NCI-H510A treated with DMSO at 0.1 percent for 48 hours (cell line): ENCODE measurements around the gene GOSR2.
A peak's percentile ranks its signal among the peaks of the same experiment; 100 is the strongest.
"Not testable (repeated sequence)": the region's sequence is repeated elsewhere in the genome, so short reads cannot be mapped to it uniquely, and the experiment has no call there.

Source experiments
- DNase-seq: peaks from one replicate; lab custom pipeline; 2025; lab: John Stamatoyannopoulos, UW

Gene GOSR2

GRCh38 chr17:46930051-46930450 is 7.1 kb downstream of the GOSR2 start:
- DNase-seq: no peak

DNA sequence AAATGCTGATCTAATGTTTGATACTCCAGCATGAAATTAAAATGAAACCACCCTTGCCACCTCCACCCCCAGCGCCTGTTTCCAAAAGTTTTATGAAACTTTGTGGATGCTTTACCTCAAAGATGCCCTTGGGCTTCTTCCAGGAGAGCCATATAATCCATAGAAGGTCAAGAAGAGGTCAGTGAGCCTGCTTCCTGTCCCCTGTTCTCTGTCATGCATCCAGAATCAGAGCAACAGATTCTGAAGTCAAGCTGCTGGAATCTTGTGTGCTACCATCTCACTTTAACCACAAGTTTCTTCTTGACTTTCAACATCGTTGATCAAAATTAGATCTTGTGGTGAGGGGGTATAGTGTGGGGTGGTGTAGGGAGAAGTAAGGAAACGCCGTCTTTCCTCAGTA is 8.6 kb downstream of the GOSR2 start:
- no peak for DNase-seq

DNA sequence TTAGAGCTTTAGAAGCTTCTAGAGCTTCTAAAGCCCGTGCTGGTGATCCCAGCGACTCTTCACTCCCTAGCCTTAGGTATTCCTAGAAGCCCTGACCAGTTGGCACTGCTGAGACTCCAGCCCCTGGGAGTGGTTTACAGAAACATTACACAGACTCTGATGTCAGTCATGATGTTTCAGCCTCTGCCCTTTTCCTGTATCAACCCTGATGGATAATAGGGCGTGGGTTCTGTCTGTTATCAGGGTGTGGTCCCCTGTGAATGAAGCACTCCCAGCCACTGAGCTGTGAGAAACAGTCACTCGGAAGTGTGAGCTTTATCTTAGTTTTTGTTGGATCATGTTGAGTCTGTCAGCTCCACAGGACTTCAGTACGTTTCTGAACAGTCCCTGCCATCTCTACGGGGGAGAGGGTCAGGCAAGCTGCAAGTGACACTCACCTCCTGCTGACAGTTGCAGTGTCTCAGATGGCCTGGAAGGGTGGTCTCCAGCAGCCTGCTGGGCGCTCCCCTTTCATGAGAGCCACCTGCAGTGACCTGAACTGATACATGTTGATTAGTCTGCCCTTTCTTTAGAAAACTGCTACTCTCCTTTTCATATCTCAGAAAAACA is 12.8 kb downstream of the GOSR2 start:
- DNase-seq: no peak

DNA sequence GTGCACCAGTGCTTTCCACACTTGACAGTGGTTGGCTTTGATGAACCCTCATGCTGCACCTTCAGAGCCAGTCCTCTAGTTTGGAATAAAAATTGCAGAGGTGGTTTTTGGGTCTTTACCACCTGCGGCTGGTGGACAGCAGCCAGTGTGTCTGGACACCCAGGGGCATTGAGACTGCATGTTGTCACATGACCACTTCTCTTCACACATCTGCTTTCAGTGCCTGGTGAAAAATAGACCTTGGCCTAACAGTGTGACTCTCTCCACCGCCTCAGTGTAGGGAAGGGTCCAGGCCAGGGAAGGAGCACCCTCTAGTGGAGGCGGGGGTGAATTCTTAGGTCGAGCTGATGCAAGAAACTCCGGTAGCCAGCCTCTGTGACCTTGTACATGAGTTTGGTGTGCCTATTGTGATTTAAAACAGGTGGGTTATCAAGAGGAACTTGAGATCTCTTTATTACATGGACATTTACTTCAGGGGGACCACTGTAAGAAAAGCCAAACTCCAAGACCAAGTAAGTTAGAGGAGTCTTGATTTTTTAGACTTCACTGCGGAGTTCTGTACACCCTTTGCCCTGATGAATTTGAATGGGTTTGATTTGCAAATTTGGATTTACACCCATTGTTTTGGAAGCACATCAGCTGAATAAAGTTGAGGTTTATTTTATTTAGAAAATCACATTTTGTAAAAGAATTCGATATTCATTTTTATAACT is 17.9 kb downstream of the GOSR2 start:
- peak; percentile 87 for DNase-seq

DNA sequence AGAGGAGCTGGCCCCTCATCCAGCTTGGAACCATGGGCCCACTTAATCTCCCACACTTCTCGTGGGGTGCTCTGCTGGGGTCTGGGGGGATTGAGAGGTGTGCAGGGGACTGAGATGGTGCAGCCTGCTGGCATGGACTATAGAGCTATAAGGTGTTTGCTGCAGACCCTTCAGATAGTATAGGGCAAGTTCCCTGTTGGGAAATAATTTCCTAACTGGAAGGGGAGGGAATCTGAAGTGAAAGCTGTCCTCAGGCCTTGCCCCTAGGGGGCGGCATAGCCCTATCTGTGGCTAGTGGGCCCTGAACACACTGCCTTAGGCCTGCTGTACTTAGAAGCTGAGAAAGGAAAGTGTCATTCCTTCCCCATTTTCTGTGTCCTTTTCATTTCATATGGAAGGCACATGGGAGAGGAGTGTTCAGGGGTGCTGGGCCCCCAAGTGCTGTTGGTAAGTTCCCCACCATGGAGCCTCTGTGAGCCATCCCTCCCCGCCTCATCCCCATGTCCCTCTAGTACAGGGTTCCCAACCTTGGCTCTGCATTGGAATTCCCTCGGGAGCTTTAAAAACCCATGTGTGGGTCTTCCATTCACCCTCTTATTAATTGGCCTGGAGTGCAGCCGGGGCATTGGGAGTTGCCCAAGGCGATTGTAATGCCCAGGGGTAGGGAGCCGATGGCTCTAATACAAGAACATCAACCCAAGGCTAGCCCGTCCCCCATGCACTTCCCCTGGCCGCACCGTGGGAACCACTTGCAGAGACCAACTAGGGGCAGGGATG is 19.7 kb downstream of the GOSR2 start:
- DNase-seq: peak; percentile 74

DNA sequence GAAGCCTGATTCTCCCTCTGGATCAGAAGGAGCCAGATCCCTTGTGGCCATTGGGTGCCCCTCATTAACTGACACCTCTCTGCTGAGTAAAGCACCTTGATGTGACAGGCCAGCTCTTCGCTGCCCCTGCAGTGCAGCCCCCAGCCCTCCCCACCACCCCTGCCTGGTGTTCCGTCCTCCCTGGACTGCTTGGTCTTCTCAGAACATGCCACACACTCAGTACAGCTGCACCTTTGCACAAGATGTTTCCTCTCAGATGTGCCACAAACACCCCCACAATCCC is 20.2 kb downstream of the GOSR2 start:
- no peak for DNase-seq

- DNase-seq: peak; percentile 56
Measured at GRCh38 chr17:46943501-46944393, 20.8 kb downstream of the GOSR2 start.

DNA sequence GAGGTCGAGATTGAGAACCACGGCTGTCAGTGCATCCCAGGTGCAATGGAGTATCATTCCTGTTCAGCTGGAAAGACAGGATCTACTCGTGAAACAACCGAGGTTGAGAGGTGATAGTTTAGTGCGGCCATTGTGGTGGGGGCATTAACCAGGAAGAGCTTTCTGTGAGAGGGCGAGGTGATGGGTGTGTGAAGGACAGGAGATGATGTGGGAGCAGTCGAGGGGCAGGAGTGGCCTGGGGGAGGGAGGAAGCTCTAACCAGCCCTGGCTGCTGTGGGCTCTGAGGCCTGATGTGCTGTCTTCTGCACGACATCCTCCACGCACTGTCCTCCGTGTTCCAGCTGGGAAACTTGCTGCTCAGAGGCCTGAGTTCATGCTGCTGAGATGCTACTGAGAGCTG is 22.0 kb downstream of the GOSR2 start:
- DNase-seq: peak; percentile 56

GRCh38 chr17:46947216-46947615 is 24.3 kb downstream of the GOSR2 start:
- DNase-seq: no peak

DNA sequence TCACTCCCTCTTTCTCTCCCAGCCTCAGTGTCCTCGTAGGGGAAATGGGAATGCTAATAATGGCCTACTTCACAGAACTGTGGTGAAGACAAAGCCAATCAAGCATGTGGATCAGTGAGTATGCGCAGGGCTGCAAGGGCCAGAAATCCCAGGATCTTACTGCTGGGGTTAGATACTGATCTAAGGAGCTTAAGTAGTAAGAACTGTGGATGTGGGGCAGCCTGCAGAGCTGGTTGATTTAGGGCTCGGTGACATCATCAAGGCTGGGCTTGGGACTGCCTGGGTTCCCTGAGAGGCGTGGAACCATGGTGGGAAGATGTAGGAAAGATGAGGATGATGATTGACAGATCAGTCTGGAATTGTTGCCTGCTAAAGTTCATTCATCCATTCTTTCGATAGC is 25.6 kb downstream of the GOSR2 start:
- DNase-seq: no peak

DNA sequence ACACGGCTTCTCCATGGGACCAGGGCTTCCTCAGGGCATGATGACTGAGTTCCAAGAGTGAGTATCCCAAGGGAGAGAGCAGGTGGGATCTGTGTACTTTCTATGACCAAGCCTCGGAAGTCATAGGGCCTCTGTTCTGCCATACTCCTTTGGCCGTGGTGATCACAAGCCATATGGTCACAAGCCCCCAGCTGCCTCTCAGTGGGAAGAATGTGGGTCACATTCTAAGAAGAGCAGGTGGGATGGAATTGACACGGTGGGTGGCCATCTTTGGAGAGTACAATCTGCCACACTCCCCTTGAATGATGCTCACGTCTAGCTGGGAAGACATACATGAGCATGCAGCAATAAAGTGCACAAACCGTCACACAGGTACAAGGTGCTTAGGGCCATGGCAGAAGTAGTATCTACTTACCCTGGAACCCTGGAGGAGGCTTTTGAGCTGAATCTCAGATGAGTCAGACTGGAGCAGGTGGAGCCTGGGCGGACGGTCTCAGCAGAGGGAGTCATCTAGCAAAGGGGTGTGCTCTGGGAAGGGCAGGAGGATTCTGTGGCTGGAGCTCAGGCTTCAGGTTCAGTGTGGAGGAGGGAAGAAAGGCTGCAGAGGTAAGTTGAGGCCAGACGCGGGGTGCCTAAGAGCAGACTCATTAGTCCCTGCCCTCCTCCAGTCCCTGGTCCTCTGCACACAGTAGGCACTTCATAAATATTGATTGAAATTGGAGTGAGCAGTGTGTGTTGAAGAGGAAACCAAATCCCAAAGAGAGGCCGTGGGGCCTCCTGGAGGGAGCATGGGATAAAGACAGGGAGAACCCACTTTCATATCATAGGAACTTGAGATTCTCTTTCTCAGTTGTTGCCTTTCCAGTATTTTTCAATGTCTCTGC is 26.6 kb downstream of the GOSR2 start:
- DNase-seq: no peak

- DNase-seq: no peak
Measured at GRCh38 chr17:46950342-46950996, 27.5 kb downstream of the GOSR2 start.

- DNase-seq: no peak
Measured at GRCh38 chr17:46950997-46951621, 28.1 kb downstream of the GOSR2 start.

- DNase-seq: no peak
Measured at GRCh38 chr17:46951706-46952105, 28.7 kb downstream of the GOSR2 start.

GRCh38 chr17:46952115-46952514 is 29.2 kb downstream of the GOSR2 start:
- DNase-seq: no peak

DNA sequence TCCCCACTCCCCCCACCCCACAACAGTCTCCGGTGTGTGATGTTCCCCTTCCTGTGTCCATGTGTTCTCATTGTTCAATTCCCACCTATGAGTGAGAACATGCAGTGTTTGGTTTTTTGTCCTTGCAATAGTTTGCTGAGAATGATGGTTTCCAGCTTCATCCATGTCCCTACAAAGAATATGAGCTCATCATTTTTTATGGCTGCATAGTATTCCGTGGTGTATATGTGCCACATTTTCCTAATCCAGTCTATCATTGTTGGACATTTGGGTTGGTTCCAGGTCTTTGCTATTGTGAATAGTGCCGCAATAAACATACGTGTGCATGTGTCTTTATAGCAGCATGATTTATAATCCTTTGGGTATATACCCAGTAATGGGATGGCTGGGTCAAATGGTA is 30.2 kb downstream of the GOSR2 start:
- DNase-seq: not testable (repeated sequence)

GRCh38 chr17:46958041-46958591 is 35.2 kb downstream of the GOSR2 start:
- DNase-seq: no peak

DNA sequence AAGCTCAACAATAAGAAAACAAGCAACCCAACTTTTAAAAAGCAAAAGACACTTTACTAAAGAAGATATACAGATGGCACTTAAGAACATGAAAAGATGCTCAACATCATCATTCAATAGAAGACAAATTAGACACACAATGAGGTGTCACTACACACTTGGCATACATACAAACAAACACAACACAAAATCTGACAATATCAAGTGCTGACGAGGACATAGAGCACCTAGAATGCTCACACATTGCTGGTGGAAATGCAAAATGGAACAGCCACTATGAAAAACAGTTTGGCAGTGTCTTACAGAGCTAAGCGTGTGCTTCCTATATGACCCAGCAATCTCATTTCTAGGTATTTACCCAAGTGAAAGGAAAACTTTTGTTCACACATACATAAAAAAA is 37.2 kb downstream of the GOSR2 start:
- no peak for DNase-seq

- no peak for DNase-seq
Measured at GRCh38 chr17:46962374-46962790, 39.4 kb downstream of the GOSR2 start.

- DNase-seq: no peak
Measured at GRCh38 chr17:46963571-46963970, 40.6 kb downstream of the GOSR2 start.
